ENCODE measurements around the gene BEGAIN. TPM values are rescaled to one million over a fixed set of nuclear protein-coding genes. Genes with fewer than 3 reads are reported as not detected.

Gene BEGAIN
- total RNA-seq, 1 experiment from 2014 or later, result 1.8 TPM

DNA sequence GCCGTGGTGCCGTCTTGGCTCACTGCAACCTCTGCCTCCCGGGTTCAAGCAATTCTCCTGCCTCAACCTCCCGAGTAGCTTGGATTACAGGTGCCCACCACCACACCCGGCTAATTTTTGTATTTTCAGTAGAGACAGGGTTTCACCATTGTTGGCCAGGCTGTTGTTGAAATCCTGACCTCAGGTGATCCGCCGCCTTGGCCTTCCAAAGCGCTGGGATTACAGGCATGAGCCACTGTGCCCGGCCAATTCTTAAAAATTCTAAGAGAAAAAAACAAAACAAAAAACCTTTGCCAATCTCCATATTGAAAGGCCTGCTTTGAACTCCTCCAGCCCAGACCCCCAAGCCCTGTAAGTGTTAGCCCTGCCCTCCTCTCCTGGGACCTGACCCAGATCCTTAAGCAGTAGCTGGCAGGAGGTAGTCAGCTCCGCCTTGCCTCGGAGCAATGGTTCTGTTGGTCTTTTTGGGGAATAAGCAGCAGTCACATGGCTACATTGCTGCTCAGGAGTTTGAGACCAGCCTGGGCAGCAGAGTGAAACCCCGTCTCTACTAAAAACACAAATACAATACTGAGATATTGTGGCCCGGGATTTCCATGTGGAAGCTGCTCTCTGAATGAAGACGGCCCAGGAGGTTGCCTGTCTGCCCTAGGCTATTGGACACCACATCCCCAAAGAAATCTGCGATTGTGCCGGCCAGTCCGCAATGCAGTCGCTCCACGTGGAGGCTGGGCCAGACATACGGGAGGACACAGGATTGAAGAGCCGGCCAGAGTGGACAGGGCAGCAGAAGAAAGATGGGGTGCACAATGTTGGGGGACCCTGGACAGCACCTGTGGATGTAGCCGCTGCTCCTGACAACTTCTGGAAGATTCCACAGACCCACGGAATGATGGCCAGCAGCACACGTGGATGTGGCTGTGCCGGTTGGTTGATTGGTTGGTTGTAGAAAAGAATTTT lies 28.8 kb upstream of the BEGAIN start:
- DNase-seq (ENCODE audit: low spot score), result no peak

DNA sequence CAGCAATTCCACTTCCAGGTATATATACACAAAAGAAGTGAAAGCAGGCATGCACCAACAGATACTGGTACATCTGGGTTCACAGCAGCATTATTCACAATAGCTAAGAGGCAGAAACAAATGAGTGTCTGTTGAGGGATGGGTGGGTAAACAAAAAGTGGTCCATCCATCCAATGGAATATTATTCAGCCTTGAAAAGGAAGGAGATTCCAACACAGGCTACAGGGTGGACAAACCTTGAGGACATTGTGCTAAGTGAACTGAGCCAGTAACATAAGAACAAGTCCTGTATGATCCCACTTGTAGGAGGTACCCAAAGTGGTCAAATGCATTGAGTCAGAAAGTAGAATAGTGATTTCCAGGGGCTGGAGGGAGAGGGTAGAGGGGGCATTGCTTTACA lies 27.6 kb upstream of the BEGAIN start:
- no peak for DNase-seq (ENCODE audit: low spot score)

DNA sequence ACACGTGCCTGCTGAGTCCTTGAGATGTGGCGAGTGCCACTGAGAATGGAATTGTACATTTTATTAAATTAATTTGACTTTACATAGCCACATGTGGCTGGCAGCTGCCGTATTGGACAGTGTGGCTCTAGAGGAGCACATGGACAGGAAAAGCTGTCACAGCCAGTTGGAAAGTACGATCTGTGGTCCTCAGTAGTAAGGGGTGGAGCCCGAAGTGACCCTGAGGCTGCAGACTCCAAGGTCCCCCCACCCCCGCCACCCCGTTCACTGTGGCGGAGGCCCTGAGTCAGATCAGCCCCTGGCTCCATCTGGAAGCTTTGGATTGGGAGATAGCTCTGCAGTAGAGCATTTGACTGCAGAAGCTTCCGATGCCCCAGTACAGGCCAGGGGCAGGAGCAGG lies 25.8 kb upstream of the BEGAIN start:
- DNase-seq (ENCODE audit: low spot score), result no peak

- DNase-seq (ENCODE audit: low spot score), result no peak
Measured at GRCh38 chr14:100611811-100612480, 24.7 kb upstream of the BEGAIN start.

GRCh38 chr14:100610511-100611217 lies 23.4 kb upstream of the BEGAIN start:
- peak; percentile 51 for DNase-seq (ENCODE audit: low spot score)

- no peak for DNase-seq (ENCODE audit: low spot score)
Measured at GRCh38 chr14:100609941-100610391, 22.7 kb upstream of the BEGAIN start.

DNA sequence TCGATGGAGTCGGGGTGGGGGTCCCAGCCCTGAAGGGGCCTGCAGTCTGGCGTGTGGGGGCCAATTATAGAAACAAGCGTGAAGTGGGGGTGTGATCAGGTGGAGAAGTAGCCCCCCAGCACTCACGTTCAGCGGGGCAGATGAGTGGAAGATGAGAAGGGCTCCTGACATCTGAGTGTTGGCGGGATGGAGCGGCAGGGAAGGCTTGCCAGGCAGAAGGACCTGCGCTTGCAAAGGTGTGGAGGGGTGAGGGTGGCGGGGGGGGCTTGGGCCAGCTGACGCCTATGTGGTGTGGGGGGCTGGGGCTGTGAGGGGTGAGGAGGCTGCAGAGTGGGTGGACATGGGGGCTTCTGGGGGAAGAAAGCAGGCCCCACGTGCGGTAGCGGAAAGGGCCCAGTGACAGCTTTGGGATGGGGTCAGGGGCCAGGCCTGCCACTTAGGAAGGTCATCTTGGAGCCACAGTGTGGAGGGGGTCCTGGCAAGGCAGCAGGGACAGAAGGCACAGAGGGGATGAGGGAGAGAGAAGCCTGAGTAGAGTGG lies 22.2 kb upstream of the BEGAIN start:
- no peak for DNase-seq (ENCODE audit: low spot score)

DNA sequence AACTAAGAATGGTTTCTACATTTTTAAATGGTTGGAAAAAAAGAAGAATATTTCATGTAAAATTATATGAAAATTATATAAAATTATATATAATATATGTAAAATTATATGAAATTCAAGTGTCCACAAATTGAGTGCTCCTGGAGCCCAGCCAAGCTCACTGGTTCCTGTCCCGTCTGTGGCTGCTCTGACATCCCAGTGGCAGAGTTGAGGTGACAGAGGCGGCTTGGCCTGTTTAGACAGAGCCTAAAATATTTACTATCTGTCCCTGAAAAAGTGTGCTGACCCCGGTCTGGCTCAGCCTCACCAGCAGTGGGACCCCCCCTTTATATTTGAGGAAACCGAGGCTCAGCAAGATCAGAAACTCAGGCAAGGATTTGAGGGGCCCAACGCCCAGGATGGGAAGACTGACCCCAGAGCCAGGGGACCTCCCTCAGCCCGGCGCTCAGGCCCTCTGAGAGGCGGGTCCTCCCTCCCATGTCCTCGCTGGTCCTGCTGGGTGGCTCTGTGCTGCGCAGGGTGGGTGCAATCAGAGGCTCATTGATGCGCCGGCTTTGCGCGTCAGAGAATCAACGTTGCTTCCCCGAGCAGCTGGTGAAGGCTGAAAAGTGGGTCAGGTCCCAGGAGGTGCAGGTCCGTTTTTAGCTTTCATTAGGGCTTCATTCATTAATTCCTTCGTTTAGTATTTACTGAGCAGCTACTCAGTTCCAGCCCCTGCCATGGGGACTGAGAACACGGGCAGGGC lies 21.5 kb upstream of the BEGAIN start:
- DNase-seq (ENCODE audit: low spot score), result no peak

GRCh38 chr14:100608064-100608463 lies 20.8 kb upstream of the BEGAIN start:
- DNase-seq (ENCODE audit: low spot score), result no peak

DNA sequence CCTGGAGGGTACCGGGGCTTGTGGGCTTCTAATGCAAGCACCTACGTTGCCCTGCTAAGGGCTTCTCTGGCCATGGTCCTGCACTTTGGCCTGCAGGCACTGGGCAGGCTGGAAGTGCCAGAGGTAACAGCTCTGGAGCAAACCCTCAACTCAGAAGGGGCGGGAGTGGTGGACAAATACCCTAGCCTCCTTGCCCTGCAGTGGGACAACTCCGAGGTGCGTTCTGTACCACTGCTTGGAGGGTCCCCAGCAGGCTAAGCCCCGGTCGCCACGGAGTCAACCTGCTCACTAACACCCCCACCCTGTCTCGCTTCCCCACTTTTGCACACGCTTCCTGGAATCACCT lies 20.4 kb upstream of the BEGAIN start:
- DNase-seq (ENCODE audit: low spot score), result no peak

GRCh38 chr14:100606687-100607610 lies 19.7 kb upstream of the BEGAIN start:
- no peak for DNase-seq (ENCODE audit: low spot score)

DNA sequence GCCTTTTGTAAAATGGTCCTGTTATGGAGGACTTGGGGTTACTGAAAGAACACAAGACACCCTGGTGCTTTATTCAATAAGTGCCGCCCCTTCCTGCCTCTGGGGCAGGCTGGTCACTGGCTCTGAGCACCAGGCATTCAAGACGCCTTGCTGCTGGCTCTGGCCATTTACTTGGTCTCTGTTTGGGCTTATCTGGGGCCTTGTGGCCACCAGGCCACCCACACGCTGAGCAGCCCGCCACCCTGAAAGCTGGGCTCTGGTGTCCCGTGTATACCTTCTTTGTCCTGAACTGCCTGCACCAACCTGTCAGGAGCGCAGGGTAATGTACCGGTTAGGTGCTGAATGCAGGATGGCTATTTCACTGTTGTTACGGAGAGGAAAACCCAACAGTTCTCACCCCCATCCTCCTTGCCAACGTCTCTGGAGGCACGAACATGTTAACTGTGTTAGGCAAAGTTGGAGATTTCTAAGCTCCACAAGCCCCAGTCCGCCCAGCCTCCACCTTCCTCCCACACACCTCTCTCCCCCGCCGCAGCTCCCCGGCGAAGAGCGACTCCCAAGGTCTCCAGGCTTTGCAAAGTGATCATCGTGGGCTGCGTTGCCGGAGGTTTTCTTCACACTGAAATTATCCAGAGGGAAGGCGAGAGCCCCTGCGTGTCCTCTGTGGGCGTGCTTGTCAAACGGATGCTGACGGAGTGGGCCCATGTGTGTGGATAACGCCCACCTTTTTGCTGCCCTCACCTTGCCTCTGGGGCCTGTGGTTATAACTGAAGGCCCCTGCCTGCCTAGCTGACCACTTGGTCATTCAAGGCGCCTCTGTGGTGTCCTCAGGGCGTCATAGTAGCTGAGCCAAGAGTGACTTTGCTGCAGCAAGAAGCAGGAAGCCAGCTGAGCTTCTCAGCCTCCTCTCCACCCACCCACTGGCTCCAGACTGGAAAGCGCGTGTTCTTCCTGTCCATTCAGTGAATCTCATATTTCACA lies 18.8 kb upstream of the BEGAIN start:
- DNase-seq (ENCODE audit: low spot score), result no peak

- no peak for DNase-seq (ENCODE audit: low spot score)
Measured at GRCh38 chr14:100605230-100605629, 18.0 kb upstream of the BEGAIN start.

GRCh38 chr14:100604709-100605108 lies 17.5 kb upstream of the BEGAIN start:
- no peak for DNase-seq (ENCODE audit: low spot score)

DNA sequence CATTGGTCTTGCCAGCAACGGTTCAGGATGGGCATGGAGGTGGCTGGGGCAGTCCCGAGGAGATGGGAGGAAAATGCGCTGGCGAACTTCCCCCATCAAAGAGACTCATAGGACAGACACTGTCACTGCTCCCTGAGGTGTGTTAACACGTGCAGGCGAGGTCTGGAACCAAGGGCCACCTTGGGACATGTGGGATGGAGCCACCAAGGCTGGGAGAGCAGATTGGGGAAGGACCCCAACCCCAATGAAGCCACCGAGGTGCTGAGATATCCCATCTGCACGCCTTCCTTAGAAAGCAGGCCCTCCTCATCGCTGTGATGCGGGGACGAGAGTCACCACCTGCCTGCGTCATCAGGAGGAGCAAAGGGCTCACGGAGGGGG lies 16.9 kb upstream of the BEGAIN start:
- no peak for DNase-seq (ENCODE audit: low spot score)

DNA sequence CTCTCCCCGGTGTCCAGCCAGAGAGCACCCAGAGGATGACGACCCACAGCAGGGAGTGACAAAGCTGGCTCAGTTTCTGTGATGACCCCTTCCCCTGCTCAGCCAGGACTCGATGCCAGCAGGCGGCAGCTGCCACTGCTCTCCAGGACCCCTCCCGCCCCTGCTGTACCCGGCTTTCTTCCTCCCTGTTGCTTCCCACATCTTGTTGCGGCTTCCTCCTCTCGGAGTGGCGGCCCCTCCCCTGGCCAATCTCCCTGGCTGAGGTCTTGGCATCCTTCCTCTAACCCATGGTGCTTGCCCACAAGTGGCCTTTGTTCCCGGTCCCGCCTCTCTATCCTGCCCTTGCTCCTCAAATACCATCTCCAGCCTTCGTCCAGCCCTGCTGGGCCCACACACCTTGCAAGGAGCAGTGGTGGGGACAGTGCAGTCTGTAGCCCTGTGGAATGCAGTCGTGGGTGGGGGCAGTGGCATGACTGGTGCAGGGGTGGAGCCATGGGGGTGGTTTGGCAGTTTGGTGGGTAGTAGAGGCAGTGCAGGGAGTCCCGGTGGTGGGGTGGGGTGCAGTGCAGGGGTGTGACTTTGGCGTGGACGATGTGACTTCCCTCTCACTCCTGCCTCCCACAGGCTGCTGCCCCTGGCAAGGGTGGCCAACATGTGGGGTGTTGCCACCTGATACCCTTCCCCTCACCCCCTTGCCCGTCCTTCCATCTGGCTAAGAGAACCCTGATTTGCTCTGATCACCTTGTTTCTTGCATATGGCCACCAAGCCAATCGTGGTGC lies 16.3 kb upstream of the BEGAIN start:
- DNase-seq (ENCODE audit: low spot score), result no peak

DNA sequence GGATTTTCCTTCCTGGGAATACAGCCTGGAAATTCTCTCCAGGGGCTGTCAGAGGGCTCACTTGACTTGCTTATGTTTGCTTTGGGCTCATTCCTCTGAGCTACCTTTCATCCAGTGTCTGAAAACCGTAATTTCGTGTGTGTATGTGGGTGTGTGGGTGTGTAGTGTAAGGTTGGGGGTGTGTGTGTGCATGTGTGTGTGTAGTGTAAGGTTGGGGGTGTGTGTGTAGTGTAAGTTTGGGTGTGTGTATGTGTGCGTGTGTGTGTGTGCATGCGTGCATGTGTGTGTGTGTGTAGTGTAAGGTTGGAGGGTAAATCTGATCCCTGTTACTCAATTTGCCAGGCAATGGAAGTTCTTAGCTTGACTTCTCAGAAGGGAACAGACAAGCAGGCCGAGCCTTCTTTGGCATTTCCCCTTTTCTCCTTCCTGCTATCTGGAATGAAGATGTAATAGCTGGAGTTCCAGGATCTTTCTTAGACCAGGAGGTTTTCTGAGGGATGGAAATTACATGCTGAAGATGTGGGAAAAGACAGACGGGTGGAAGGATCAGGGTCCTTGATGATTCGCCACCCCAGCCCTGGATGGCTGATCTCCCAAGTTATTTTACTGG lies 15.5 kb upstream of the BEGAIN start:
- DNase-seq (ENCODE audit: low spot score), result no peak

DNA sequence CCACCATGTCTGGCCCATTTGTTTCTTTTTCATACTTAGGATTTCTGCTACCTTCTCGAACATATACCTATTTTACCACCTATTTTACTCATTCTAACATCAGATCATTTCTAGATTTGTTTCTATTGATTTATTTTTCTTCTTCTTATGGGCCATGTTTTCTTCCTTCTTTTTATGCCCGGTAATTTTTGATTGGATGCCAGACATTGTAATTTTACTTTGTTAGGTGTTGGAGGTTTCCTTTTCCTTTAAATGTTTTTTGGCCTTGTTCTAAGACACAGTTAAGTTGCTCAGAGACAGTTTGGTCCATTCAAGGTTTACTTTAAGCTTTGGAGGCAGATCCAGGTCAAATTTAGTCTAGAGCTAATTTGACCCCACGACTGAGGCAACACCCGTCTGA lies 14.7 kb upstream of the BEGAIN start:
- DNase-seq (ENCODE audit: low spot score), result no peak
